Mesenchymal stem cell (in vitro differentiated cells and primary cell): ENCODE results near the gene ZFHX3.

Experiments
- DNase-seq: peaks from one replicate; pipeline ENCODE4 v3.0.0-alpha.2; 2013
- H2AFZ ChIP-seq: one replicate; pipeline ENCODE4 v1.6.1; 2013; ENCODE audit warnings: low read depth, mild to moderate bottlenecking, control low read depth, inconsistent platforms, low read length, moderate library complexity
- H2AK5ac ChIP-seq: 2 replicates; pipeline ENCODE4 v1.6.1; 2013; ENCODE audit warnings: low read length, moderate library complexity, mild to moderate bottlenecking, inconsistent platforms; ENCODE audit not compliant: severe bottlenecking
- H2BK120ac ChIP-seq: one replicate; pipeline ENCODE4 v1.6.1; 2013; ENCODE audit warnings: low read depth, mild to moderate bottlenecking, inconsistent platforms, low read length, moderate library complexity
- H2BK12ac ChIP-seq, 2 experiments: one replicate each; pipeline ENCODE4 v1.6.1; 2013; ENCODE audit warnings: inconsistent platforms in 2 of 2, low read length in 2 of 2, mild to moderate bottlenecking in 2 of 2, moderate library complexity in 2 of 2, control low read depth in 1 of 2
- H2BK15ac ChIP-seq: one replicate; pipeline ENCODE4 v1.6.1; 2013; ENCODE audit warnings: mild to moderate bottlenecking, low read depth, inconsistent platforms; ENCODE audit not compliant: poor library complexity, severe bottlenecking
- H2BK5ac ChIP-seq: 2 replicates; pipeline ENCODE4 v1.6.1; 2013; ENCODE audit warnings: low read depth, mild to moderate bottlenecking, low read length, control low read depth, inconsistent platforms; ENCODE audit not compliant: poor library complexity, severe bottlenecking
- H3K14ac ChIP-seq, 2 experiments: one replicate each; pipeline ENCODE4 v1.6.1; 2013; ENCODE audit warnings: inconsistent platforms in 2 of 2, low read length in 2 of 2, control low read depth in 1 of 2, mild to moderate bottlenecking in 1 of 2, moderate library complexity in 1 of 2
- H3K18ac ChIP-seq, 2 experiments: one replicate each; pipeline ENCODE4 v1.6.1; 2013; ENCODE audit warnings: inconsistent platforms in 2 of 2, low read length in 2 of 2, control low read depth in 1 of 2, low read depth in 1 of 2, mild to moderate bottlenecking in 1 of 2
- H3K23ac ChIP-seq, 2 experiments: one replicate each; pipeline ENCODE4 v1.6.1; 2013; ENCODE audit warnings: inconsistent platforms in 2 of 2, low read length in 2 of 2, mild to moderate bottlenecking in 2 of 2, moderate library complexity in 2 of 2, control low read depth in 1 of 2
- H3K27ac ChIP-seq: 2 replicates; pipeline ENCODE4 v1.5.1; 2013; ENCODE audit warnings: mild to moderate bottlenecking, moderate library complexity, low read length, control low read depth, inconsistent platforms; ENCODE audit not compliant: poor library complexity, severe bottlenecking
- H3K27me3 ChIP-seq, 2 experiments: 2 replicates each; pipeline versions ENCODE4 v1.6.1 to v1.7.0; 2013; ENCODE audit warnings: low read length in 2 of 2, mild to moderate bottlenecking in 2 of 2, moderate library complexity in 2 of 2, control low read depth in 1 of 2, inconsistent platforms in 1 of 2; ENCODE audit not compliant: control insufficient read depth in 1 of 2, insufficient read depth in 1 of 2
- H3K36me3 ChIP-seq, 2 experiments: 2 replicates each; pipeline versions ENCODE4 v1.6.1 to v1.7.0; 2013; ENCODE audit warnings: low read length in 2 of 2, control low read depth in 1 of 2, inconsistent platforms in 1 of 2, low read depth in 1 of 2, mild to moderate bottlenecking in 1 of 2; ENCODE audit not compliant: insufficient read depth in 2 of 2, control insufficient read depth in 1 of 2
- H3K4ac ChIP-seq, 2 experiments: one replicate each; pipeline ENCODE4 v1.6.1; 2013; ENCODE audit warnings: inconsistent platforms in 2 of 2, low read length in 2 of 2, mild to moderate bottlenecking in 2 of 2, moderate library complexity in 2 of 2, control low read depth in 1 of 2, low read depth in 1 of 2
- H3K4me1 ChIP-seq: 2 replicates; pipeline ENCODE4 v1.6.1; 2013; ENCODE audit warnings: low read depth, low read length, control low read depth; ENCODE audit not compliant: control insufficient read depth, insufficient read depth
- H3K4me2 ChIP-seq: 2 replicates; pipeline ENCODE4 v1.6.1; 2013; ENCODE audit warnings: low read length, mild to moderate bottlenecking, inconsistent platforms; ENCODE audit not compliant: poor library complexity, severe bottlenecking
- H3K4me3 ChIP-seq, 2 experiments: 2 replicates each; pipeline versions ENCODE4 v1.5.1 to v1.7.0; 2013; ENCODE audit warnings: low read length in 2 of 2, mild to moderate bottlenecking in 2 of 2, control low read depth in 1 of 2, low read depth in 1 of 2; ENCODE audit not compliant: insufficient read depth in 1 of 2
- H3K79me1 ChIP-seq: replicated peaks from 2 replicates; pipeline ENCODE4 v1.6.1; 2013; ENCODE audit warnings: mild to moderate bottlenecking, control low read depth, low read length, inconsistent platforms; ENCODE audit not compliant: poor library complexity, severe bottlenecking
- H3K9ac ChIP-seq: 2 replicates; pipeline ENCODE4 v1.7.0; 2013; ENCODE audit warnings: mild to moderate bottlenecking, low read length, moderate library complexity
- H3K9me3 ChIP-seq: 2 replicates; pipeline ENCODE4 v1.7.0; 2013; ENCODE audit warnings: mild to moderate bottlenecking, low read length; ENCODE audit not compliant: control insufficient read depth
- H4K8ac ChIP-seq: one replicate; pipeline ENCODE4 v1.6.1; 2013; ENCODE audit warnings: inconsistent platforms, mild to moderate bottlenecking, low read length, moderate library complexity
- H4K91ac ChIP-seq: one replicate; pipeline ENCODE4 v1.6.1; 2013; ENCODE audit warnings: mild to moderate bottlenecking, low read length, inconsistent platforms
- WGBS: methylation state at CpG from one replicate; pipeline ENCODE4 v1.1.7; 2013; ENCODE audit warnings: mixed read lengths; 5-methylcytosine and 5-hydroxymethylcytosine counted together

ZFHX3 gene

DNA sequence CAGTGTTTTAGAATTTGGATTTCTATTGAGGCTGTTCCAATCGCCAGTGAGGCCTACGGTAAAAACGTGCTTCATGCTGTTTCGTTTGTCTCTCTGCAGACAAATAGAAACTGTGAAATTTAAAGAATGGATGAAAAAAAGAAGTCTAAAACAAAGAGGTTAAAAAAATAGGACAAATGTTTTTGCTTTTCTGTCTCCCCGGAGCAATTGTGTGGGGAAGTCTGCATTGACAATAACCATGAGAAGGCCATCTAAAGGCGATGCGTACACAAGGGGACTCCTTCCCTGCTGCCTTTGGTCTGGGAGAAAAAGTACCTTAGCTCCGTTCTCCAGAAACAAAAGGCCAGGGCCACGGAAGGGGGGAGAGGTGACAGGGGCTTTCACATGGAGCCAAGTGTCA lies 4.6 kb upstream of the ZFHX3 start:
- Histone ChIP-seq H3K4me2 (no peak overlapping the region), H2AK5ac (peak overlapping the region; percentile 26), H3K9ac (peak overlapping the region; percentile 8), H3K4me3 (no peak overlapping the region), H3K14ac (no peak overlapping the region), H3K18ac (peak overlapping the region in 1 of 2 experiments; percentile 74), H2BK12ac (peak overlapping the region in 1 of 2 experiments; percentile 84), H2BK15ac (no peak overlapping the region), H2AFZ (no peak overlapping the region), H3K79me1 (peaks cover 10% of the 10 kb centered on the region), H3K4ac (peak overlapping the region; percentile 29 to 76), H4K91ac (peak overlapping the region; percentile 74), H2BK5ac (no peak overlapping the region), H4K8ac (peak overlapping the region; percentile 85), H3K36me3 (no peaks in the 10 kb centered on the region), H3K23ac (no peak overlapping the region), H3K27me3 (no peaks in the 10 kb centered on the region), H2BK120ac (peak overlapping the region; percentile 80), H3K9me3 (no peaks in the 10 kb centered on the region), H3K4me1 (peaks cover 26% of the 10 kb centered on the region), H3K27ac (no peak overlapping the region)
- DNase-seq, result no peak
- WGBS, result 57% methylated on average over 9 of the region's 9 CpGs

DNA sequence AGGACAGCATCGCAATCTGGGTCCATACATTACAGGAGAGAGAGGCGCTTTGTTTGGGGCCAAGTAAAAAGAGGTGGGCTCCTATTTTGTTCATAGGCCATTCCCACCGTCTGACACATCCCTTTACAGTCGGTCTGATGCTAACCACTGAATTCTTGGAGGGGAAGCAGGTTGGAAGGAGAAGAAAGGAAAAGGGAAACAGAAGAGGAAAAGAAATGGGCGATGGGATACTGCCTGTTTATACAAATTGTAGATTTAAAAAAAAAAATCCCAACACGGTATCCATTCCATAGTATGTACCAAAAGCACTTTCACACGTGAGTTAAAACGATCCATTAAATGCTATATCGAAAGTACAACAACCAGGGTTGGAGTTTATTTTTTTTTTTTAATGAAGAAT lies 4.0 kb upstream of the ZFHX3 start:
- Histone ChIP-seq H3K18ac (peak overlapping the region in 1 of 2 experiments; percentile 14), H2AK5ac (no peak overlapping the region), H4K8ac (no peak overlapping the region), H3K27me3 (no peaks in the 10 kb centered on the region), H2AFZ (no peak overlapping the region), H2BK12ac (no peak overlapping the region), H2BK5ac (no peak overlapping the region), H3K4me2 (no peak overlapping the region), H3K79me1 (peaks cover 10% of the 10 kb centered on the region), H3K27ac (no peak overlapping the region), H4K91ac (no peak overlapping the region), H3K9ac (peak overlapping the region; percentile 8), H3K4me1 (peaks cover 29% of the 10 kb centered on the region), H3K4me3 (no peak overlapping the region), H2BK15ac (no peak overlapping the region), H3K9me3 (no peaks in the 10 kb centered on the region), H3K23ac (peak overlapping the region in 1 of 2 experiments; percentile 20), H2BK120ac (no peak overlapping the region), H3K36me3 (no peaks in the 10 kb centered on the region), H3K4ac (no peak overlapping the region), H3K14ac (no peak overlapping the region)
- WGBS, result 88% methylated on average over 4 of the region's 9 CpGs
- DNase-seq, result no peak

GRCh38 chr16:73051226-73051625 lies 3.3 kb upstream of the ZFHX3 start:
- Histone ChIP-seq H3K23ac (no peak overlapping the region), H2AK5ac (no peak overlapping the region), H2BK12ac (no peak overlapping the region), H2BK120ac (no peak overlapping the region), H3K18ac (peak overlapping the region; percentile 16 to 46), H2BK5ac (no peak overlapping the region), H3K79me1 (peaks cover 10% of the 10 kb centered on the region), H3K27ac (no peak overlapping the region), H3K9me3 (no peaks in the 10 kb centered on the region), H3K9ac (no peak overlapping the region), H2BK15ac (no peak overlapping the region), H3K36me3 (no peaks in the 10 kb centered on the region), H3K4ac (no peak overlapping the region), H3K4me1 (peaks cover 27% of the 10 kb centered on the region), H4K8ac (no peak overlapping the region), H3K4me3 (no peak overlapping the region), H3K27me3 (no peaks in the 10 kb centered on the region), H4K91ac (no peak overlapping the region), H2AFZ (no peak overlapping the region), H3K4me2 (no peak overlapping the region), H3K14ac (no peak overlapping the region)
- WGBS, result 83% methylated on average over 5 of the region's 5 CpGs
- no peak for DNase-seq

DNA sequence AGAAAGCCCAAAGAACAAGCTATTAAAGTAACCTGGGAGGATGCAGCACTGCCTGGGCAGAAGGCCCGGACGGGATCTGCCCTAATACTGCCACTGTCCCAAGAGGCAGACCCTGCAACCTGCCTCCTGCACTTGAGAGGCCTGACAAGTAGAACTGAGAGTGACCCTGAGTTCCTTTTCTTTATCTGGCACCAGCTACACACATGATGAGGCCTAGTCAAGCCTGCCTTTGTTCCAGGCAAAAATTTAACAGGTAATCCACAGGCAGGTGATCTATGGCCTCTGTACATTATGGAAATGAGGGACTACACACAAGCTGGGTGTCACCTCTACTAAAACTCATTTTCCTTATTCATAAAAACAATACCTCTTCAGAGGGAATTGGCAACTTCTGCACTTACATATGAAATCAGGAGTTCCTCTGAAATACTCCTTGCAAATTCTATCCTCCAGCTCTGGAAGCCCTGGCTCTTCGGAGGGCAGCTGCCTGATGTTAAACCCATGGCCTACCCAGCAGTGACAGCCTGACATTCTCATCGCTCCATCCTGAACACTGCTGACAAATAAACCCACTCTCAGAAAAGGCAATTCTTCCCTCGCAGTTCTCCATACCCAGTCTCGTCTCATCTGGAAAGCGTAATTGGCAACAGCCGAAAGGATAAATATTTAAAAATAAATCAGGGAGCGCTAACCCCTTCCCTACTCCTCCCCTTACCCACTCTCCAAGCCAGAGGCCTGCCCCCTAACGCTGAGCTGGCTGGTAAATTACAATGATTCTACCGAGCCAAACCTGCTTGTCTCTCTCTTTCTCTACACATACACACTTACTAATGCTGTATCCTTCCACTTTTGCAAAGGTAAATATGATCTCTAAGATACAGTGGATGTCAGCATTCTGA lies 2.5 kb upstream of the ZFHX3 start:
- peak overlapping the region; percentile 42 for H2AK5ac ChIP-seq
- H3K9ac ChIP-seq, result no peak overlapping the region
- peaks cover 25% of the 10 kb centered on the region for H3K4me1 ChIP-seq
- no peak overlapping the region for H3K14ac ChIP-seq
- peaks cover 10% of the 10 kb centered on the region for H3K79me1 ChIP-seq
- 67% methylated on average over 11 of the region's 11 CpGs for WGBS
- no peak overlapping the region for H2BK15ac ChIP-seq
- H4K91ac ChIP-seq, result no peak overlapping the region
- H3K4ac ChIP-seq, result peak overlapping the region; percentile 12 to 51
- H3K27me3 ChIP-seq, result no peaks in the 10 kb centered on the region
- peak overlapping the region; percentile 45 to 59 for H2BK12ac ChIP-seq
- no peak overlapping the region for H3K18ac ChIP-seq
- H3K23ac ChIP-seq, result no peak overlapping the region
- H2BK5ac ChIP-seq, result no peak overlapping the region
- no peak for DNase-seq
- H3K4me2 ChIP-seq, result no peak overlapping the region
- H2BK120ac ChIP-seq, result no peak overlapping the region
- no peaks in the 10 kb centered on the region for H3K36me3 ChIP-seq
- H3K9me3 ChIP-seq, result no peaks in the 10 kb centered on the region
- H2AFZ ChIP-seq, result no peak overlapping the region
- no peak overlapping the region for H3K27ac ChIP-seq
- H3K4me3 ChIP-seq, result no peak overlapping the region
- peak overlapping the region; percentile 19 for H4K8ac ChIP-seq
